SK-N-SH (cell line): Measurements from ENCODE around the gene CSNK1D. TPM values are rescaled to one million over a fixed set of nuclear protein-coding genes. Genes with fewer than 3 reads are reported as not detected.
A peak's percentile ranks its signal among the peaks of the same experiment; 100 is the strongest.

Experiments used
- CTCF ChIA-PET: fragments of 300-600, 350-600 bp; formaldehyde crosslinking; extraction: SDS; loops from one replicate; lab custom pipeline; 2021; lab: Yijun Ruan, JAX
- POLR2A ChIA-PET: fragments of 350-600 bp; sonication (Branson Sonifier 250); formaldehyde crosslinking; extraction: SDS; loops from one replicate; lab custom pipeline; 2020; ENCODE audit warnings: antibody characterized with exemption, inconsistent platforms; lab: Yijun Ruan, JAX
- DNase-seq: peaks from one replicate; pipeline ENCODE4 v3.0.0; 2012
- H2AFZ ChIP-seq: fragments of 200-600 bp; sonication (generic); 2 replicates; pipeline ENCODE4 v1.8.1; 2016; ENCODE audit warnings: antibody characterized with exemption, mild to moderate bottlenecking, low read depth
- H3F3A ChIP-seq: fragments of 200-600 bp; sonication (generic); replicated peaks from 2 replicates; pipeline ENCODE3; 2016; ENCODE audit warnings: antibody characterized with exemption, mild to moderate bottlenecking; ENCODE audit not compliant: insufficient read depth
- H3K27ac ChIP-seq, 2 experiments: fragments of 200-500 bp in 1 of 2; fragments of 200-600 bp in 1 of 2; sonication (Bioruptor generic) in 1 of 2; sonication (generic), shearing (Covaris generic) in 1 of 2; 2 replicates each; pipeline versions ENCODE4 v1.5.1 to v1.6.1; 2014 to 2016; ENCODE audit warnings: low read depth in 2 of 2, inconsistent platforms in 1 of 2, low read length in 1 of 2, mild to moderate bottlenecking in 1 of 2, mixed read lengths in 1 of 2
- H3K27me3 ChIP-seq: fragments of 200-600 bp; sonication (generic), shearing (Covaris generic); 2 replicates; pipeline ENCODE4 v1.6.1; 2016; ENCODE audit warnings: mixed run types; ENCODE audit not compliant: insufficient read depth
- H3K36me3 ChIP-seq, 2 experiments: fragments of 200-500 bp in 1 of 2; fragments of 200-600 bp in 1 of 2; sonication (Bioruptor generic) in 1 of 2; sonication (generic) in 1 of 2; replicated peaks in 1 of 2; 2 replicates each; pipeline versions ENCODE3 to v1.5.1; 2014 to 2016; ENCODE audit warnings: low read length in 1 of 2, mild to moderate bottlenecking in 1 of 2; ENCODE audit not compliant: insufficient read depth in 2 of 2, control insufficient read depth in 1 of 2
- H3K4me1 ChIP-seq, 2 experiments: fragments of 200-500 bp in 1 of 2; fragments of 200-600 bp in 1 of 2; sonication (Bioruptor generic) in 1 of 2; sonication (generic), shearing (Covaris generic) in 1 of 2; 2 replicates each; pipeline versions ENCODE4 v1.5.1 to v1.6.1; 2014 to 2016; ENCODE audit warnings: low read depth in 1 of 2, low read length in 1 of 2, mixed run types in 1 of 2; ENCODE audit not compliant: insufficient read depth in 2 of 2, control insufficient read depth in 1 of 2
- H3K4me2 ChIP-seq: fragments of 200-600 bp; sonication (generic), shearing (Covaris generic); 2 replicates; pipeline ENCODE4 v1.6.1; 2017; ENCODE audit warnings: mixed run types
- H3K4me3 ChIP-seq, 2 experiments: fragments of 200-500 bp in 1 of 2; fragments of 200-600 bp in 1 of 2; sonication (Bioruptor generic) in 1 of 2; sonication (generic), shearing (Covaris generic) in 1 of 2; 2 replicates each; pipeline versions ENCODE4 v1.5.1 to v1.8.1; 2014 to 2016; ENCODE audit warnings: low read depth in 2 of 2, inconsistent platforms in 1 of 2, low read length in 1 of 2, mild to moderate bottlenecking in 1 of 2, mixed read lengths in 1 of 2, moderate library complexity in 1 of 2
- H3K79me2 ChIP-seq: fragments of 200-600 bp; sonication (generic); 2 replicates; pipeline ENCODE4 v1.8.1; 2017; ENCODE audit warnings: mild to moderate bottlenecking; ENCODE audit not compliant: insufficient read depth
- H3K9ac ChIP-seq: fragments of 200-600 bp; sonication (generic); 2 replicates; pipeline ENCODE4 v1.6.1; 2017; ENCODE audit warnings: mixed run types
- H3K9me2 ChIP-seq: fragments of 200-600 bp; sonication (generic); 2 replicates; pipeline ENCODE4 v1.6.1; 2017; ENCODE audit warnings: mixed run types
- H3K9me3 ChIP-seq: fragments of 200-600 bp; sonication (generic); 2 replicates; pipeline ENCODE4 v1.6.1; 2017; ENCODE audit warnings: mixed run types, mild to moderate bottlenecking, moderate library complexity
- H4K20me1 ChIP-seq: fragments of 200-600 bp; sonication (generic); 2 replicates; pipeline ENCODE4 v1.6.1; 2017; ENCODE audit warnings: mild to moderate bottlenecking, mixed run types; ENCODE audit not compliant: insufficient read depth
- CHD2 ChIP-seq: fragments of 150-350 bp; IDR thresholded peaks from 2 replicates; pipeline ENCODE4 v1.6.1; 2018; ENCODE audit warnings: low read length; ENCODE audit not compliant: partially characterized antibody
- EP300 ChIP-seq, 2 experiments: IDR thresholded peaks; 2 replicates each; pipeline versions ENCODE4 v1.4.0 to v1.6.1; 2012; ENCODE audit warnings: borderline replicate concordance in 1 of 2, low read depth in 1 of 2, low read length in 1 of 2
- EZH2phosphoT487 ChIP-seq: fragments of 200-600 bp; sonication (generic); IDR thresholded peaks from 2 replicates; pipeline ENCODE4 v1.6.1; 2017; ENCODE audit warnings: low read depth, mixed run types, mild to moderate bottlenecking, antibody characterized with exemption, moderate library complexity, borderline replicate concordance
- GATA2 ChIP-seq: sonication (generic); formaldehyde crosslinking; IDR thresholded peaks from 2 replicates; pipeline ENCODE4 v1.5.0; 2020; ENCODE audit warnings: mild to moderate bottlenecking, missing genetic modification reagents
- MAX ChIP-seq: IDR thresholded peaks from 2 replicates; pipeline ENCODE4 v1.4.0; 2012; ENCODE audit warnings: low read depth
- MEF2A ChIP-seq: IDR thresholded peaks from 2 replicates; pipeline ENCODE4 v1.4.0; 2012; ENCODE audit warnings: low read depth, borderline replicate concordance
- REST ChIP-seq: IDR thresholded peaks from 2 replicates; pipeline ENCODE4 v1.6.1; 2012; ENCODE audit warnings: mild to moderate bottlenecking, low read depth, low read length, moderate library complexity
- SIN3A ChIP-seq: IDR thresholded peaks from 2 replicates; pipeline ENCODE4 v1.6.1; 2012; ENCODE audit warnings: low read depth, mild to moderate bottlenecking, low read length, moderate library complexity, borderline replicate concordance
- SMC3 ChIP-seq: IDR thresholded peaks from 2 replicates; pipeline ENCODE4 v1.6.1; 2012; ENCODE audit warnings: low read depth, low read length, improper control_type of control experiment
- TAF1 ChIP-seq: IDR thresholded peaks from 2 replicates; pipeline ENCODE4 v1.6.1; 2012; ENCODE audit warnings: low read depth, mild to moderate bottlenecking, low read length, moderate library complexity, borderline replicate concordance
- WGBS: methylation state at CpG from one replicate; pipeline ENCODE4 v1.1.6; 2017; ENCODE audit warnings: low lambda C conversion rate; 5-methylcytosine and 5-hydroxymethylcytosine counted together
- polyA plus RNA-seq, 3 experiments: library from polyadenylated mRNA; depleted of rRNA; stranded (reverse); fragments of >200 nt; gene quantifications; 2 replicates each; pipeline ENCODE4 v1.2.3, GENCODE V29; 2012
- TF ChIP-seq, protein P1 (sequence below): IDR thresholded peaks from 2 replicates; pipeline ENCODE4; 2012

CSNK1D gene
- polyA plus RNA-seq, 1 of the 3 experiments (the other 2 are of a cell fraction) = 216 TPM

DNA sequence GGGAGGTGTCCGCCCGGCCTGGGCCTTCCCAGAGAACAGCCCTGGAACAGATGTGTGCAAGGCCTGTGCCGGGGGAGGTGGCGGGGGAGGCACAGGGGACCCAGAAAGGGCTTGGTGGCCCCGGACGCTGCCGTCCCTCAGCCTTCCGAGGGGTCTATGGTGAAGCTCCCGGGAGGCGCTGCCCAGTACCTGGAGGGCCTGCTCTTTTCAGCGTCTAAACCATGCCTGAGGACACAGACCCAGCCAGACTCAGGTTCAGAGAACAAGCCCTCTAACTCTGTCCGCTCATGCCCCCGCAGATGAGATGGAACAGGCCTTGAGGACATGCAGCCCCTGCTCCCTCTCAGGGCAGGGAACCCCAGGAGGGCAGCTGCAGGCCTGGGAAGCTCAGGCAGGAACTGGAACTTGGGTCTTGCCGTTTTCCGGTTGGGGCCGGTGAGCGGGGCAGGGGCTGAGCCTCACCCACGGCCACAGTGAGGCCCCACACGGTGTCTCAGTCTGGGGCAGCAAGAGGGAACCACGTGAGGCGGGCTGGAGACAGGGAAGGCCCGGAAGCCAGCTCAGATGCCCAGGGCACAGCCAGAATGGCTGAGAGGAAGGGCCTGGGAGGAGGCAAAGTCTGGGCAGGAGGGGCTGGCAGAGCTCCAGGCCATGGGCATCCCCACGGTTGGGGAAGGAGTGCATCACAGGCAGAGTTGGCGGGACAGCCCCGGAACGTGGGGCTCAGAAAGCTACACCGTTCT, 32.1 kb downstream of the CSNK1D start (continued):
- TF ChIP-seq SMC3 = no peak
- peak; percentile 89 for TF ChIP-seq MAX
- no peak for TF ChIP-seq TAF1
- TF ChIP-seq CHD2 = no peak
- peak; percentile 56; the same call in 1 of the 2 replicates for TF ChIP-seq SIN3A

DNA sequence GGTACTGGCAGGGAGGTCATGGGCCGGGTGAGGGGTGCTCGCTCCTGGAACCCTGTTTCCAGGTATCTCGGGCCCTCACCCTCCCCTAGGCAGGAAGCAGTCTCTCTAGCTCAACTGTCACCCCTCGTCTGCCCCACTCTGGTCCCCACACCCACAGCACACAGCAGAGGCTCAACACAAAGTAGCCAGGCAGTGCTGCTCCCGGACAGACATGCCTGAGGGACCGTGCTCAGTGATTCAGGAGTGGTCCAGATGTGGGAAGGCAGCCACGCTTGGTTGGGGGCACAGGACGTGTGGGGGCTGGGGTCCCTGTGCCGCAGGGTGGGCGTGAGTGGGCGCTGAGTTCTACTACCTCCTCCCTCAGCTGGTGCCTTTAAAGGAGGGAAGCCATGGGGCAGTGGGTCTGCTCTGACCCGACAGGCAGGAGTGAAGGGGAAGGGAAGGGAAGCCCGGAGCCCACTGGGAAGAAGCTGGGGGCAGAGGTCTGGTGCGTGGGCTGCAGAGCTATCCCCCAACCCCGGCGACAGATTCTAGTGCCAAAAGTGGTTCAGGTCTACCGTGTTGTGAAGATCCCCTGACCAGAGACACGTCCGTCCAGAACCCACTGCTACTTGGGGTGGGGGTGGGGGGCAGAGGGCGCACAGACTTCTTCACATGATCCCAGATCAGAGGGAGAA, 32.9 kb downstream of the CSNK1D start:
- Histone ChIP-seq H4K20me1 (peaks cover 84% of the 10 kb centered on the region), H3K9ac (peak overlapping the region; percentile 35; the same call in 1 of the 2 replicates), H3K27ac (peak overlapping the region; percentile 69 to 82), H3K4me1 (peaks cover 29 to 57% of the 10 kb centered on the region in 2 experiments; a peak in 3 of 4 replicates), H3K9me2 (no peaks in the 10 kb centered on the region), H3F3A (peaks cover 61% of the 10 kb centered on the region), H3K36me3 (peaks cover 39 to 78% of the 10 kb centered on the region in 2 experiments), H3K27me3 (no peaks in the 10 kb centered on the region), H3K4me2 (peak overlapping the region; percentile 41; the same call in 1 of the 2 replicates), H3K79me2 (peaks cover 67% of the 10 kb centered on the region; the same call in 1 of the 2 replicates), H3K4me3 (no peak overlapping the region), H2AFZ (no peak overlapping the region), H3K9me3 (no peaks in the 10 kb centered on the region)
- TF ChIP-seq GATA2 (CRISPR knock-in tag) = no peak
- no peak for TF ChIP-seq EZH2phosphoT487
- TF ChIP-seq REST = no peak
- TF ChIP-seq CHD2 = no peak
- no peak for TF ChIP-seq MEF2A
- no peak for TF ChIP-seq EP300 (IDR thresholded peaks at IDR 0.05; ENCODE audit: borderline replicate concordance in 1 of 2, low read depth in 1 of 2, low read length in 1 of 2)
- no peak for TF ChIP-seq TAF1
- TF ChIP-seq, protein P1, sequence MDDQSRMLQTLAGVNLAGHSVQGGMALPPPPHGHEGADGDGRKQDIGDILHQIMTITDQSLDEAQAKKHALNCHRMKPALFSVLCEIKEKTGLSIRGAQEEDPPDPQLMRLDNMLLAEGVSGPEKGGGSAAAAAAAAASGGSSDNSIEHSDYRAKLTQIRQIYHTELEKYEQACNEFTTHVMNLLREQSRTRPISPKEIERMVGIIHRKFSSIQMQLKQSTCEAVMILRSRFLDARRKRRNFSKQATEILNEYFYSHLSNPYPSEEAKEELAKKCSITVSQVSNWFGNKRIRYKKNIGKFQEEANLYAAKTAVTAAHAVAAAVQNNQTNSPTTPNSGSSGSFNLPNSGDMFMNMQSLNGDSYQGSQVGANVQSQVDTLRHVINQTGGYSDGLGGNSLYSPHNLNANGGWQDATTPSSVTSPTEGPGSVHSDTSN = no peak
- TF ChIP-seq SIN3A = no peak
- CTCF ChIA-PET = interaction anchor here (0.6 to 10.9 kb wide), 13 partner anchors 12 to 211 kb away, joined by 3 to 153 read pairs (median 4); partner anchors contain the start of genes CCDC57, CD7 and SLC16A3
- WGBS = 89% methylated on average over 17 of the region's 20 CpGs
- no peak for DNase-seq
- POLR2A ChIA-PET = interaction anchor here (1.4 to 2.5 kb wide), 3 partner anchors 10 to 51 kb away, joined by 4 to 8 read pairs (median 7); partner anchors contain the start of gene SLC16A3
